ENCODE results near the gene AUTS2. TPM values are rescaled to one million over a fixed set of nuclear protein-coding genes. Genes with fewer than 3 reads are reported as not detected.

Gene AUTS2
- total and polyA plus RNA-seq, 4 donors = 4.9 to 24.4 (median 7.0) TPM

DNA sequence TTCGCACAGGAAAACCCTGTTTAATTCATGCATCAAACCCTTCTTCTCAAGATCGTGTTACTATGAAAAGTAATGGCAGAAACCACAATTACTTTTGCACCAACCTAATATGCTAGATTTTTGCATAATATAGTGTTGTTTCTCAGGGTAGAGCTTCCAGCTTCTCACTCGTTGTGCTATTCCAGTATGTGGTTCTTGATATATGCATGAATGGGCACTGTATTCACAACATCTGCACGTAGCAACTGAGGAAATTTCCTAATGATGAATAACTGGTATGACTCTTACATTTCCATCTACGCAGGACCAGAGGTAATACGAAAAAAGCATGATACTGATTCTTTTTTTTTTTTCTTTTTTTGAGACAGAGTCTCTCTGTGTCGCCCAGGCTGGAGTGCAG, 1207.1 kb downstream of the AUTS2 start:
- Histone ChIP-seq H3K36me3 (ENCODE audit: control insufficient read depth in 4 of 4, insufficient read depth in 3 of 4, low read depth in 1 of 4, low read length in 3 of 4) (no peaks in the 10 kb centered on the region), H3K4me1 (ENCODE audit: control insufficient read depth in 4 of 4, insufficient read depth in 4 of 4, low read length in 3 of 4) (peaks cover 0 to 5% (median 3%) of the 10 kb centered on the region in 4 donors), H3K27ac (ENCODE audit: low read depth in 1 of 2, low read length in 2 of 2) (no peak overlapping the region), H3K9ac (ENCODE audit: low read depth in 1 of 2, low read length in 2 of 2) (no peak overlapping the region), H3K9me3 (ENCODE audit: control insufficient read depth in 4 of 4, low read length in 3 of 4) (peaks cover 0 to 6% (median 2%) of the 10 kb centered on the region in 4 donors), H3K27me3 (ENCODE audit: control insufficient read depth in 4 of 4, insufficient read depth in 4 of 4, low read length in 3 of 4) (no peaks in the 10 kb centered on the region), H3K4me3 (ENCODE audit: low read depth in 1 of 3, low read length in 3 of 3) (no peak overlapping the region)
- no peak for DNase-seq (ENCODE audit: low spot score)
- TF ChIP-seq YY1 (IDR thresholded peaks at IDR 0.05) = no peak
- TF ChIP-seq, protein P1, sequence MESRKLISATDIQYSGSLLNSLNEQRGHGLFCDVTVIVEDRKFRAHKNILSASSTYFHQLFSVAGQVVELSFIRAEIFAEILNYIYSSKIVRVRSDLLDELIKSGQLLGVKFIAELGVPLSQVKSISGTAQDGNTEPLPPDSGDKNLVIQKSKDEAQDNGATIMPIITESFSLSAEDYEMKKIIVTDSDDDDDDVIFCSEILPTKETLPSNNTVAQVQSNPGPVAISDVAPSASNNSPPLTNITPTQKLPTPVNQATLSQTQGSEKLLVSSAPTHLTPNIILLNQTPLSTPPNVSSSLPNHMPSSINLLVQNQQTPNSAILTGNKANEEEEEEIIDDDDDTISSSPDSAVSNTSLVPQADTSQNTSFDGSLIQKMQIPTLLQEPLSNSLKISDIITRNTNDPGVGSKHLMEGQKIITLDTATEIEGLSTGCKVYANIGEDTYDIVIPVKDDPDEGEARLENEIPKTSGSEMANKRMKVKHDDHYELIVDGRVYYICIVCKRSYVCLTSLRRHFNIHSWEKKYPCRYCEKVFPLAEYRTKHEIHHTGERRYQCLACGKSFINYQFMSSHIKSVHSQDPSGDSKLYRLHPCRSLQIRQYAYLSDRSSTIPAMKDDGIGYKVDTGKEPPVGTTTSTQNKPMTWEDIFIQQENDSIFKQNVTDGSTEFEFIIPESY (IDR thresholded peaks at IDR 0.05) = no peak
- WGBS = 85% methylated on average over 7 of the region's 7 CpGs

DNA sequence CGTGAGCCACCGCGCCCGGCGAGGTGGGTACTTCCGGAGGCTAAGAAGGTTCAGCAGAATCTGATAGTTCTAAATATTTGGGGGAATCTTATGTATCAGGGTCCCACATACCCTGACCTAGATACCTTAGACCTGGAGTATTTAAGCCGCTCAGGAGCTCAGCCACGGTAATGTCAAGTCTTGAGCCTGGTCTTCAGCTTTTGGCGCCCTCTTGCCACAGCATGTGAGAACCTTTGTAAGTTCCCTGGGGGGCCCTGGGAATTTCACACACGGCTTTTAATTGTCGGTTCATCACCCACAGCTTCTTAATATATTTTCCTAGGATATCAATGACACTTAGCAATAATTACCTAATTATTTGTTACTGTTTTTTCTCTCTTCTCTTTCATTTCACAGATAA, 1209.4 kb downstream of the AUTS2 start:
- Histone ChIP-seq H3K27me3 (ENCODE audit: control insufficient read depth in 4 of 4, insufficient read depth in 4 of 4, low read length in 3 of 4) (no peaks in the 10 kb centered on the region), H3K9ac (ENCODE audit: low read depth in 1 of 2, low read length in 2 of 2) (no peak overlapping the region), H3K9me3 (ENCODE audit: control insufficient read depth in 4 of 4, low read length in 3 of 4) (no peaks in the 10 kb centered on the region), H3K36me3 (ENCODE audit: control insufficient read depth in 4 of 4, insufficient read depth in 3 of 4, low read depth in 1 of 4, low read length in 3 of 4) (no peaks in the 10 kb centered on the region), H3K4me1 (ENCODE audit: control insufficient read depth in 4 of 4, insufficient read depth in 4 of 4, low read length in 3 of 4) (peaks cover 3 to 8% (median 6%) of the 10 kb centered on the region in 4 donors), H3K4me3 (ENCODE audit: low read depth in 1 of 3, low read length in 3 of 3) (no peak overlapping the region), H3K27ac (ENCODE audit: low read depth in 1 of 2, low read length in 2 of 2) (no peak overlapping the region)
- TF ChIP-seq, protein P2, sequence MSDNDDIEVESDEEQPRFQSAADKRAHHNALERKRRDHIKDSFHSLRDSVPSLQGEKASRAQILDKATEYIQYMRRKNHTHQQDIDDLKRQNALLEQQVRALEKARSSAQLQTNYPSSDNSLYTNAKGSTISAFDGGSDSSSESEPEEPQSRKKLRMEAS (IDR thresholded peaks at IDR 0.05) = no peak
- TF ChIP-seq GABPA (IDR thresholded peaks at IDR 0.05 in 1 of 2, conservative IDR thresholded peaks at IDR 0.05 in 1 of 2) (no peak), JUND (IDR thresholded peaks at IDR 0.05) (no peak), EGR1 (IDR thresholded peaks at IDR 0.05; ENCODE audit: low read depth in 2 of 2) (no peak), YY1 (IDR thresholded peaks at IDR 0.05) (no peak), HNF4A (conservative IDR thresholded peaks at IDR 0.05) (no peak), RAD21 (IDR thresholded peaks at IDR 0.05) (no peak), SP1 (IDR thresholded peaks at IDR 0.05) (no peak), HNF4G (IDR thresholded peaks at IDR 0.05) (no peak), FOXA2 (IDR thresholded peaks at IDR 0.05) (no peak)
- TF ChIP-seq, protein P1 (IDR thresholded peaks at IDR 0.05) = no peak
- TF ChIP-seq, protein P3, sequence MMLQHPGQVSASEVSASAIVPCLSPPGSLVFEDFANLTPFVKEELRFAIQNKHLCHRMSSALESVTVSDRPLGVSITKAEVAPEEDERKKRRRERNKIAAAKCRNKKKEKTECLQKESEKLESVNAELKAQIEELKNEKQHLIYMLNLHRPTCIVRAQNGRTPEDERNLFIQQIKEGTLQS (IDR thresholded peaks at IDR 0.05) = no peak
- TF ChIP-seq, protein P4, sequence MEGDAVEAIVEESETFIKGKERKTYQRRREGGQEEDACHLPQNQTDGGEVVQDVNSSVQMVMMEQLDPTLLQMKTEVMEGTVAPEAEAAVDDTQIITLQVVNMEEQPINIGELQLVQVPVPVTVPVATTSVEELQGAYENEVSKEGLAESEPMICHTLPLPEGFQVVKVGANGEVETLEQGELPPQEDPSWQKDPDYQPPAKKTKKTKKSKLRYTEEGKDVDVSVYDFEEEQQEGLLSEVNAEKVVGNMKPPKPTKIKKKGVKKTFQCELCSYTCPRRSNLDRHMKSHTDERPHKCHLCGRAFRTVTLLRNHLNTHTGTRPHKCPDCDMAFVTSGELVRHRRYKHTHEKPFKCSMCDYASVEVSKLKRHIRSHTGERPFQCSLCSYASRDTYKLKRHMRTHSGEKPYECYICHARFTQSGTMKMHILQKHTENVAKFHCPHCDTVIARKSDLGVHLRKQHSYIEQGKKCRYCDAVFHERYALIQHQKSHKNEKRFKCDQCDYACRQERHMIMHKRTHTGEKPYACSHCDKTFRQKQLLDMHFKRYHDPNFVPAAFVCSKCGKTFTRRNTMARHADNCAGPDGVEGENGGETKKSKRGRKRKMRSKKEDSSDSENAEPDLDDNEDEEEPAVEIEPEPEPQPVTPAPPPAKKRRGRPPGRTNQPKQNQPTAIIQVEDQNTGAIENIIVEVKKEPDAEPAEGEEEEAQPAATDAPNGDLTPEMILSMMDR (IDR thresholded peaks at IDR 0.05; ENCODE audit: low read depth, low read length, missing input control) = no peak
- TF ChIP-seq, protein P5, sequence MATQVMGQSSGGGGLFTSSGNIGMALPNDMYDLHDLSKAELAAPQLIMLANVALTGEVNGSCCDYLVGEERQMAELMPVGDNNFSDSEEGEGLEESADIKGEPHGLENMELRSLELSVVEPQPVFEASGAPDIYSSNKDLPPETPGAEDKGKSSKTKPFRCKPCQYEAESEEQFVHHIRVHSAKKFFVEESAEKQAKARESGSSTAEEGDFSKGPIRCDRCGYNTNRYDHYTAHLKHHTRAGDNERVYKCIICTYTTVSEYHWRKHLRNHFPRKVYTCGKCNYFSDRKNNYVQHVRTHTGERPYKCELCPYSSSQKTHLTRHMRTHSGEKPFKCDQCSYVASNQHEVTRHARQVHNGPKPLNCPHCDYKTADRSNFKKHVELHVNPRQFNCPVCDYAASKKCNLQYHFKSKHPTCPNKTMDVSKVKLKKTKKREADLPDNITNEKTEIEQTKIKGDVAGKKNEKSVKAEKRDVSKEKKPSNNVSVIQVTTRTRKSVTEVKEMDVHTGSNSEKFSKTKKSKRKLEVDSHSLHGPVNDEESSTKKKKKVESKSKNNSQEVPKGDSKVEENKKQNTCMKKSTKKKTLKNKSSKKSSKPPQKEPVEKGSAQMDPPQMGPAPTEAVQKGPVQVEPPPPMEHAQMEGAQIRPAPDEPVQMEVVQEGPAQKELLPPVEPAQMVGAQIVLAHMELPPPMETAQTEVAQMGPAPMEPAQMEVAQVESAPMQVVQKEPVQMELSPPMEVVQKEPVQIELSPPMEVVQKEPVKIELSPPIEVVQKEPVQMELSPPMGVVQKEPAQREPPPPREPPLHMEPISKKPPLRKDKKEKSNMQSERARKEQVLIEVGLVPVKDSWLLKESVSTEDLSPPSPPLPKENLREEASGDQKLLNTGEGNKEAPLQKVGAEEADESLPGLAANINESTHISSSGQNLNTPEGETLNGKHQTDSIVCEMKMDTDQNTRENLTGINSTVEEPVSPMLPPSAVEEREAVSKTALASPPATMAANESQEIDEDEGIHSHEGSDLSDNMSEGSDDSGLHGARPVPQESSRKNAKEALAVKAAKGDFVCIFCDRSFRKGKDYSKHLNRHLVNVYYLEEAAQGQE (IDR thresholded peaks at IDR 0.05) = no peak
- DNase-seq (ENCODE audit: low spot score) = no peak
- WGBS = 86% methylated on average over 11 of the region's 11 CpGs
